ENCODE measurements around the gene SLC39A12.

SLC39A12 gene

DNA sequence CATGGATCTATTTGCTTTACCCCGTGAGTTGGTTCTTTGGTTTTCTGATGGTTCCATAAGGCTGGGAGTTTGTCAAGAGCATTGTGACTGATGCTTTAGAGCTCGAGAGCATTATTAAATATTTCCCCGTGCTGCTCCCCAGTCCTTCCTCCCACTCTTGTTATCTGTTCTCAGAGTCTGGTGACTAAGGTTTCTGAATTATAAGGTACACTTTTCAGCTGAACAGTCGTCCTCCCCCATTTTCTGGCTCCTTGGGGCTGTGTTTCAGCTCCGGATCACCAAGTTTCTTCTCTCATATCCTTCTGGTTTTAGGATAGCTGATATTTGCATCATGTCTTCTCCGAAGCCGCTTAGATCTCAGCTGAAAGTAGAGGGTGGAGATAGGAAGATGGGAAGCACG, 130.7 kb downstream of the SLC39A12 start:
- in situ Hi-C loops (cut with HindIII; ENCODE audit: low pct_unique_long_range_greater_than_20kb, low sequenced_read_pairs), result no loop called here
- TF ChIP-seq JUND (IDR thresholded peaks at IDR 0.05; ENCODE audit: low read depth), result no peak
- no peak for DNase-seq (ENCODE audit: low read depth in 1 of 2, low spot score in 1 of 2)

DNA sequence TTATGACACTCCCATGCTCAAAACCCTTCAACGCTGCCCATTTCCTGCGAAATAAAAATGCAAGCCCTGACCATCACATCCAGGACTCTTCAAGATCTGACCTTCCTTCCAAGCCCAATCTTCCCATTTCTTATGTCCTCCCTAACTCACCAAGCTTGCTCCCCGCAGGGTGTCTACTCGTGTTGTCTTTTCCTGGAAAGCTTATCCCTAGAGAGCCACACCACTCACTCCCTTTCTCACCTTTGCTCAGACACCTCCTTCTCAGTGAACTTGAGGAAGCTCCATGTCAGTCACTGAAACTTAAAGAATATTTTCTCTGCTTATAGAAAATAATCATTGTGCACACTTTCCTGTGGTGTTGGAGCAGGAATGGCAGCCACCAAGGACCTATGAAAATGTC, 134.1 kb downstream of the SLC39A12 start:
- no peak for TF ChIP-seq JUND (IDR thresholded peaks at IDR 0.05; ENCODE audit: low read depth)
- DNase-seq (ENCODE audit: low read depth in 1 of 2, low spot score in 1 of 2), result no peak
- in situ Hi-C loops (cut with HindIII; ENCODE audit: low pct_unique_long_range_greater_than_20kb, low sequenced_read_pairs), result no loop called here

DNA sequence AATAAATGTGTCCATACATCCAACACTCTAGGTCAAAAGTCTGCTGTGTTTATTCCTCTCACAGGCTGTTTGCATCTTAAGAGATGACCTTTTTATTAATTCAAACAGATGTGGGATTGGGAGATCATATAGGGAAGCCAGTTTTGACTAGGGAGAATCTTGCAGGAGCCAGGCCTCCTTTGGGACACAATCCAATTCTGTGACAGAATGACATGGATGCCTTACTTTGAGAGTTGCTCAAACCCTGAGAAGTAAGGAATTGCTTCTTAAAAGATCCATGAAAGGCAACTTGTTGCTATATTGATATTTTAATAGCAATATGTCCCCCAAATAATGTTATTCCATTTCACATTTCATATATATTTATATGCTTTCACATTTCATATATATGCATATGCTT, 135.0 kb downstream of the SLC39A12 start:
- in situ Hi-C loops (cut with HindIII; ENCODE audit: low pct_unique_long_range_greater_than_20kb, low sequenced_read_pairs), result no loop called here
- TF ChIP-seq JUND (IDR thresholded peaks at IDR 0.05; ENCODE audit: low read depth), result no peak
- no peak for DNase-seq (ENCODE audit: low read depth in 1 of 2, low spot score in 1 of 2)

DNA sequence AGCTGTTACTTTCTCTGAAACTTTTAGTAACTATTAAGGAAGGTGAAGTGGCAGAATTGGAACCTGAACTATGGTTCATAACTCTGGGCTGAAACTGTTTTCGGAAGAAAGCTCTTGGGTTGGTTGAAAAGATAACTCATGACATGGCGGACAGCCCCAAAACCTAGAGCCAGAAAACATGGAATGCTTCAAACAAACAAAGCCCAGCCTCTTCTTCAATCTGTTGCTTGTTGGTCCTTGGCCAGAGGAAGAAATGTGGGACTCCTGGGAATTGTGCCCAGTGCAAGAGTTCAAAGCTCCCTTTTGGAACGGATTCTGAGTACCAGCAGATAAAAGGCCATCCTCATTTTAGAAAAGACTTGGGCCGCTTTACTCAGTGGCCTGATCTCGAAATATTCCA, 135.6 kb downstream of the SLC39A12 start:
- no peak for TF ChIP-seq JUND (IDR thresholded peaks at IDR 0.05; ENCODE audit: low read depth)
- no peak for DNase-seq (ENCODE audit: low read depth in 1 of 2, low spot score in 1 of 2)
- in situ Hi-C loops (cut with HindIII; ENCODE audit: low pct_unique_long_range_greater_than_20kb, low sequenced_read_pairs), result no loop called here
